ENCODE measurements around the gene SPDEF.

The SPDEF gene

DNA sequence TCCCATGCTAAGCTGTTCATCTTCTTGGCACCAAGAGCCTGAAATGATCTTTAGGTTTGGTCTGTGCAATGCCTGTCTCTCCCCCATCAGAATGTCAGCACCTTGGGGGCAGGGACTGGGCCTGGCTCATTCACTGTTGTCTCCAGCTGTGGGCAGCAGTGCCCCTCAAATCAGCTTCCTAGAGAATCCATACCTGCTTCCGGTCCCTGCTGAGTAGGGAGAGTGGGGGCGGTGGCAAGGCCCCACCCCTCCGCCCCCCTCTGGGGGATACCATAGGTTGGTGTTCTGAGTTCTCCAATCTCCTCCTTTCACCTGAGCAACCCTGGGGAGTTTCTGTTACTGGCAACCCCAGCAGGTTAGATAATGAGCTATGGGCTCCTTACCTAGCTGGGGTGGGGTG is 19.2 kb upstream of the SPDEF start:
- Histone ChIP-seq H3K9ac (ENCODE audit: low read depth, low read length) (no peak overlapping the region), H3K36me3 (ENCODE audit: insufficient read depth, low read length) (no peaks in the 10 kb centered on the region), H3K4me1 (ENCODE audit: insufficient read depth, low read length) (peaks cover 9% of the 10 kb centered on the region; the same call in 1 of the 2 replicates), H3K9me3 (ENCODE audit: control insufficient read depth, insufficient read depth, low read length) (no peaks in the 10 kb centered on the region)

DNA sequence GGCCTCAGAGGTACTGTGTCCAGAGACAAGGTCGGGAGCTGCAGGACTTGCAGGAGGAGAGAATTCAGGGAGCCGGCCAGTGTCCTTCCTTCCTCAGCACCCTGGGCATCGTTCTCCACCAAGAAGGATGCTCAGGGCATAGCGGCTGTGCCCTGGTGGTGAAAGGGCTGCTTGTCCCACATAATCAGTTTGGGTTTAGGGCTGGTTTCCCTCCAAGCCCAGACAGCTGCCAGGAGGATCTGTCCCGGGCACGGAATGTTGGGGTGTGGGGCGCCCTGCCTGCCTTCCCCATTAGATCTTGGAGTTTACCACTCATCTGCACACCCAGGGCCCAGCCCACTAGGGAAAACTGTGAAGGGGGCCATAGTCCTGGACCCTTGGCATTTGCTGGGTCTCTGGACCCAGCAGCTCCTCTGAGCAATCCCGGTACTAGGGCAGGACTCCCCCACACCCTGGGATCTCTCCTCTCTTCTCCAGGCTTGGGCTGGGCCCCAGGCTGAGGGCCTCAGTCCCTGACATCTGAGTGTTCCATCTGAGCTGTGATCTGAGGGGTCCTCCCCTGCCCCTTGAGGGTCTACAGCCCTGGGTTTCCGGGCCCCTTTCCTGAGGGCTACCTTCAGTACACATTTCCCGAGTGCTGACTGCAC is 18.6 kb upstream of the SPDEF start:
- Histone ChIP-seq H3K9me3 (ENCODE audit: control insufficient read depth, insufficient read depth, low read length) (no peaks in the 10 kb centered on the region), H3K36me3 (ENCODE audit: insufficient read depth, low read length) (no peaks in the 10 kb centered on the region), H3K9ac (ENCODE audit: low read depth, low read length) (no peak overlapping the region), H3K4me1 (ENCODE audit: insufficient read depth, low read length) (peaks cover 9% of the 10 kb centered on the region; the same call in 1 of the 2 replicates)

DNA sequence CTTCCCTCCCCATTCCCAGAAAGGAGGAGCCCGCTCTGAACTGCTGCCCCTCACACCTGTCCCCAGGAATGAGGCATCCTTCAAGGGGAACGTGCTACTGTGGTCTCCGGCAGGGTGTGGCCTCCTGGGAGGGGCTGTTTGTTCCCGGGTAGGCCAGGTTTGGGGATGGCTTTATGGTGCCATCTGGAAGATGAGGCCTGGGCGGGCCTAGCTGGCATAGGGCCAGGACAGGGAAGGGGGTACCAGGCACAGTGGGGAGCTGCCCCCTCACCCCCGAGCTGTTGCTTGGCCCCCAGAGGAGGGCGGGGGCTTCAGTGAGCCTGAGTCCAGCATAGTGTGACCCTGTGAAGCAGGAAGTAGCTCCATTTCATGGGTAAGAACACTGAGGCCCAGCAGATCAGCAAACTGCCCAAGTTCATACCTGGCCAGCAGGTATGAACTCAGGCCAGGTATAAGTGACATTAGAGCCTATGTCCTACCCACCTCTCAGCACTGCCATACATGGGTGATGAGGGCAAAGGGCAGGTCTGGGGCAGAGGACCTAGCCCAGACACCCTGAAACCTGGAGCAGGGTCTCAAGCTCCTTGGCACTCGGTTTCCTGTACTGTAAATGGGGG is 17.5 kb upstream of the SPDEF start:
- Histone ChIP-seq H3K4me1 (ENCODE audit: insufficient read depth, low read length) (peaks cover 13% of the 10 kb centered on the region; the same call in 1 of the 2 replicates), H3K9me3 (ENCODE audit: control insufficient read depth, insufficient read depth, low read length) (no peaks in the 10 kb centered on the region), H3K9ac (ENCODE audit: low read depth, low read length) (no peak overlapping the region)

DNA sequence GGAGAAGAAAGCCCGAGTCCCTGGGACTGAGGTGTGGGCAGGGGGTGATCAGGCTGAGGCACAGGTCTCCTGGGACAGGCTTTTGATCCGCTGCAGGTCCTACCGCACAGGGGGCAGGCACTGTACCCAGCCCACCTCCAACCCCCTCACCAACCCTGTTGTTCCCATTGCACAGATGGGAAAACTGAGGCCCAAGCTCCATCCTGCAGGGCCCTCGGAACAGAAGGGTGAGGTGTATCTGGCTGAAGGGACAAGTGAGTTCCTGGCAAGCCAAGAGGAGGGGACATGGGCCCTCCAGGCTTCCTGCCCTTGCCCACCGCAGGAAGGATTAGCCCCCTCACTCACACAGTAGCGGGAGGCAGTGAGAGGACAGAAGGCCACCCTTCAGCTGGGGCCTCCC is 16.5 kb upstream of the SPDEF start:
- no peaks in the 10 kb centered on the region for H3K9me3 ChIP-seq (ENCODE audit: control insufficient read depth, insufficient read depth, low read length)
- H3K9ac ChIP-seq (ENCODE audit: low read depth, low read length): no peak overlapping the region
- peaks cover 17% of the 10 kb centered on the region; the same call in 1 of the 2 replicates for H3K4me1 ChIP-seq (ENCODE audit: insufficient read depth, low read length)
- no peaks in the 10 kb centered on the region for H3K36me3 ChIP-seq (ENCODE audit: insufficient read depth, low read length)

More for the DNA sequence above, 17.5 kb upstream of the SPDEF start:
- no peaks in the 10 kb centered on the region for H3K36me3 ChIP-seq (ENCODE audit: insufficient read depth, low read length)

DNA sequence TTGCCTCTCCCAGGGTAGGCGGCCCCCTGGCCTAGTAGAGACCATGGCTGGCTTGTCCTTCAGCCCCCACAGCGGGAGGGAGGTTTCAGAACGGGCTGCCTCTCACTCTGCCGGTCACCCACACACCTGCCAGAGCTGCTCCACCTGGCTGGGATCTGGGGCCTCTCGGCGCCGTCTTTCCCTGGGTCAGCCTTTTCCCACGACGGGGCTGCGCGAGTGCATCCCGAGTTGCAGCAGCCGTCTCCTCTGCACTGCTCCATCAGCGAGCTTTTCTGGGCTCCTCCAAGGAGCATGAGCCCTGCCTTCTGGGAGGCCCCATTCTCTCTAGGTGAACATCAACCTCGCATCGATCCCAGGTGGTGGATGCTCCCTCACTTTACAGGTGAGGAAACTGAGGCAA is 15.9 kb upstream of the SPDEF start:
- Histone ChIP-seq H3K4me1 (ENCODE audit: insufficient read depth, low read length) (peaks cover 20% of the 10 kb centered on the region; the same call in 1 of the 2 replicates), H3K36me3 (ENCODE audit: insufficient read depth, low read length) (no peaks in the 10 kb centered on the region), H3K9ac (ENCODE audit: low read depth, low read length) (no peak overlapping the region), H3K9me3 (ENCODE audit: control insufficient read depth, insufficient read depth, low read length) (no peaks in the 10 kb centered on the region)

DNA sequence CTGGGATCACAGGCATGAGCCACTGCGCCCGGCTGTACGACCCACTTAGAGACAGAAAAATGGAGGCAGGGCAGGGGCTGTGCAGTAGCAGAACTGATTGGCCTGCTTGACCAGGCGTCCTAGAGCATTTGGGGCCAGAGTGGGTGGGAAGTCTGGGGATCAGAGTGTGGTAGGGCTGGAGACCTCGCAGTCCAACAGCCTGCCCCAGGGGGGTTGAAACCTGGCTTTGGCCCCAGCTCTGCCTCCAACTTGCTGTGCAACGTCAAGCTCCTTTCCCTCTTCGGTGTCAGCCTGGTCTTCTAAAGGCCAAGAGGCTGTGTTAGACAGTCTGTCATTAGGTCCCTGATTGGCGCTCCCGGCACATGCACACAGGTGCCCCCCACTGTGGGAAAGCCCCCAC is 15.3 kb upstream of the SPDEF start:
- no peaks in the 10 kb centered on the region for H3K9me3 ChIP-seq (ENCODE audit: control insufficient read depth, insufficient read depth, low read length)
- H3K9ac ChIP-seq (ENCODE audit: low read depth, low read length): no peak overlapping the region
- H3K4me1 ChIP-seq (ENCODE audit: insufficient read depth, low read length): peaks cover 20% of the 10 kb centered on the region; the same call in 1 of the 2 replicates
- no peaks in the 10 kb centered on the region for H3K36me3 ChIP-seq (ENCODE audit: insufficient read depth, low read length)

DNA sequence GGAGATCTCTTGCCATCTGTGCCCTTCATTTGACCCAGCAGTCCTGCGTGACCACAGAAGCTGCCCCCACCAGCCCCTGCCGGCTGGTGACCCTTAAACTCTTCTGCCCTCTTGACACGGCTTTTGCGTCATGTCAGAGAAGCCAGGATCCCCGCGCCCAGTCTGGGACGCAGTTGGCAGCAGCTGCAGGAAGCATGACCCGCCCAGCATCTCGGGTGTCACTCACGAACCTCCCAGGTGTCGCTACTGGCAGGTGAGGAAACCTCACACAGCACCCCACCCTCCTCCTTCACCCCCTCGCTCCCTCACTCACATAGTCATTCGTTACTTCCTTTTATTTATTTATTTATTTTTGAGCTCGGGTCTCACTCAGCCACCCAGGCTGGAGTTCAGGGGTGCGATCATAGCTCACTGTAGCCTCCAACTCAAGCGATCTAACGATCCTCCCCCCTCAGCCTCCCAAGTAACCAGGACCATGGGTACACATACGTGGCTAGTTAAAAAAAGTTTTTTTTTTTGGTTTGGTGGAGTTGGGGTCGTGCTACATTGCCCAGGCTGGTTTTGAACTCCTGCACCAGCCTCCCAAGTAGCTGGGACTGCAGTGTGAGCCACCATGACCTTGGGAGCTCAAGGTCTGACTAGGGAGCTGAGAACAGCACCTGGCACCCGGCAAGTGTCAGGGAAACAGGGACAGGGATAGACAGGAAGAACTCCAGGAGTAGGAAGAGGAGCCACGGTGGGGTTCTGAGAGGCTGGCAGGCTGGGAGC is 14.1 kb upstream of the SPDEF start:
- no peaks in the 10 kb centered on the region for H3K36me3 ChIP-seq (ENCODE audit: insufficient read depth, low read length)
- no peaks in the 10 kb centered on the region for H3K9me3 ChIP-seq (ENCODE audit: control insufficient read depth, insufficient read depth, low read length)
- peaks cover 14% of the 10 kb centered on the region; the same call in 1 of the 2 replicates for H3K4me1 ChIP-seq (ENCODE audit: insufficient read depth, low read length)
- H3K9ac ChIP-seq (ENCODE audit: low read depth, low read length): no peak overlapping the region

DNA sequence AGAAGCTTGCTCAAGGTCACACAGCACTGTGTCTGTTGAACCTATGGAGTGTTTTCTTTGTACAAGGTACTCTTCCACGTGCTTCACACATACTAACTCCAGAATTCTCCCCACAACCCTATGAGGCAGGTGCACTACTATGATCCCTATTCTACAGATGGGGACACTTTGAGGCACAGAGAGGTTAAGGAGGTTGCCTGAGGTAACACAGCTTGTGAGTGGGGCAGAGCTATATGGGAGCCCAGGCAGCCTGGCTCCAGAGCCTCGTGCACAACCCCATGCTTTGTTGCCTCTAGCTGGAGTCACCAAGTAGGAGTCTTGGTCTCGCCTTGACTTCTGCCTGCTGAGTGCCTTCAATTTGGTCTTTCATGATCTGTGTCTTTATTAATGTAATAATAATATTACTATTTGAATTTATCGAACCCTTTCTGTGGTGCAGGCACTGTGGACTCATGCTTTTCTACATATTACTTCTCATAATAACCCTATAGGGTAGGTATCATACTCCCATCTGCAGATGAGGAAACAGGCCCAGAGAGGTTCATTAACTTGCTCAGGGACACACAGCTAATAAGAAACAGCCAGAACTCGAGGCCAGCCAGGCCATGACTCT is 13.3 kb upstream of the SPDEF start:
- Histone ChIP-seq H3K36me3 (ENCODE audit: insufficient read depth, low read length) (no peaks in the 10 kb centered on the region), H3K9ac (ENCODE audit: low read depth, low read length) (no peak overlapping the region), H3K9me3 (ENCODE audit: control insufficient read depth, insufficient read depth, low read length) (no peaks in the 10 kb centered on the region), H3K4me1 (ENCODE audit: insufficient read depth, low read length) (peaks cover 11% of the 10 kb centered on the region; the same call in 1 of the 2 replicates)

DNA sequence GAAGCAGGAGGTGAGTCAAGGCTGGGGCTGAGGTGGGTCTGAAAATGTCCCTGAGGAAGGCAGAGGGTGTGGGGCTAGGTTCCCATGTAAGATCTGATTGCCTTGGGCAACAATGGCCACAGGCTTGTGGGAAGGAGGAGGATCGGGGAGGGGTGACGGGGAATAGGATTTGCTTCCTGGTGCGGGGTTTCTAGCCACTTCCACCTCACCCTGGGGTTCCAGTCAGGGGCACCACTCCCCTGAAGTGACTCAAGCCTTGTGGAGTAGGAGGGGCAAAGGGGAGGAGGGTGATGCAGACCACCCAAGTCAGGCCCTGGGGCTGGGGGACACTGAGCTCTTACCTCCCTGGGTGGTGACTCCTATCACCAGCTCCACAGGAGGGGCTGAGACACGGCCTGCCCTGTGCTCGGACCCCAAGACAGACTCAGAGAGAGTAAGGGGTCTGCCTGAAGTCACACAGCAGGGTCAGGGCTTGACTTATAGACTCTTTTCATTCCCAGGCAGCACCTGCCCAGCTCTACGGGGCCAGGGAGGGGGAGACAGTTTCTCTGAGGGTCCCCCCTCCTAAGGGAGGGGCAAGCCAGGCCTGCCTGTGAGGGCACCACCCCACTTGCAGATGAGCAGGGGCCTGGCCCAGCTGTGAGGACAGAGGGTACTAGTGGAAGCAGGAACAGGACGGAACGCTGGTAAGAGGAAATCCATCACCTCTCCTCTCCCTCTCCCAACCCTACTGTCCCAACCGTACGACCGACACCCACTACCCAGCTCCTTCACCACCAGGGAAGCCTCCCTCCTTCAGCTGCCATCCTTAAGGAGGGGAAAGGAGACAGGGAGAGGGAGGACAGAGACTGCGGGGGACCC is 12.4 kb upstream of the SPDEF start:
- H3K9ac ChIP-seq (ENCODE audit: low read depth, low read length): no peak overlapping the region
- no peaks in the 10 kb centered on the region for H3K9me3 ChIP-seq (ENCODE audit: control insufficient read depth, insufficient read depth, low read length)
- H3K4me1 ChIP-seq (ENCODE audit: insufficient read depth, low read length): peaks cover 11% of the 10 kb centered on the region; the same call in 1 of the 2 replicates
- no peaks in the 10 kb centered on the region for H3K36me3 ChIP-seq (ENCODE audit: insufficient read depth, low read length)

DNA sequence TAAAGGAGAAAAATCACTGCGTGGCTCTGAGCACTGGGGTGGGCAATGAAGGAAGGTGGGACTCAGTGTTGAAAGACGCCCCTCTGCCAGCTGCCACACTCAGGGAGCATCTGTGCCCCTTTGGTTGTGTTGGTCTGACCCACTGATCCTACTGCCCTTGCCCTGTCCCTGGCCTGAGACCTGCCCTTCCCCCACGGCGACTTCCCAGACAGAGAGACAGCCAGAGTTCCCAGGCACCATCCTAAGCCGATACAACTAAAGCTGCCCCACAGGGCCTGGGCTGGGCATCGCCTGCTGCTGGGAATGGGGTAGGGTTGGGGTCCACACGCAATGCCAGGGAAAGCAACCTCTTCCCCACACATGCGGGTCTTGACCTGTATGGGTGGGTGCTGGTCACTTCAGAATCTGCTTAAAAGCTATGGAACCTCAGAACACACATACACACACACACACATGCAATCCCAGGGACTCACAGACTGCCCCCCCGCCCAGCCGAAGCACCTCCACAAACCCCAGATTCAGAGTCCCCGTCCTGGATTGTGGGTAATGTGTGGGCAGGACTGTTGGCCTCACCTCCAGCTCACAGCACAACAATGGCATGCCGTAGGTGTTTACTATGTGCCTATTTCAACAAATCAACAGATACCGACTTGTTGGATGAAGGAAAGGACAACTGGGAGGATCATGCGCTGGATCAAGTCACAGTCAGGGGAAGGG is 10.9 kb upstream of the SPDEF start:
- Histone ChIP-seq H3K9ac (ENCODE audit: low read depth, low read length) (no peak overlapping the region), H3K9me3 (ENCODE audit: control insufficient read depth, insufficient read depth, low read length) (no peaks in the 10 kb centered on the region), H3K4me1 (ENCODE audit: insufficient read depth, low read length) (peaks cover 11% of the 10 kb centered on the region; the same call in 1 of the 2 replicates)

DNA sequence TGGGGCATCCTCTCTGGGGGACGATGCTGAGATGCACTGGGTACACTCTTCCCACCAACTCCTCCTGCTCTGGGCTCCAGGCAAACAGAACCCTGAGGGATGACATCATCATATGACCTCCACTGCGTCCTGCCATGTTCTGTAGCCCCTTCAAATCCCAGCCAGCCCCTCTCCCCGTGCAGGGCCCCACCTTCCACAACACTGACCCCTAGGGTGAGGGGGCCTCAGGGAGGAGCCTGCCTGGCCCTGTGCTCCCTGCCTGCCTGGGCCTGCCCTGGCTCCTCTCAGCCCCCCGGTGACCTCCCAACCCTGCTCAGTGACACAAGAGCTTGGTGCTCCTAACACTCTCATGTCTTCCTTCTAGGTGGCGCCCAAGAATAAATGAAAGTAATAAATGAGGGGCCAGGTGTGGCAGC is 9.6 kb upstream of the SPDEF start:
- no peak overlapping the region for H3K9ac ChIP-seq (ENCODE audit: low read depth, low read length)
- no peaks in the 10 kb centered on the region for H3K9me3 ChIP-seq (ENCODE audit: control insufficient read depth, insufficient read depth, low read length)
- H3K4me1 ChIP-seq (ENCODE audit: insufficient read depth, low read length): peaks cover 15% of the 10 kb centered on the region; the same call in 1 of the 2 replicates
- no peaks in the 10 kb centered on the region for H3K36me3 ChIP-seq (ENCODE audit: insufficient read depth, low read length)

More for the DNA sequence above, 10.9 kb upstream of the SPDEF start:
- H3K36me3 ChIP-seq (ENCODE audit: insufficient read depth, low read length): no peaks in the 10 kb centered on the region

DNA sequence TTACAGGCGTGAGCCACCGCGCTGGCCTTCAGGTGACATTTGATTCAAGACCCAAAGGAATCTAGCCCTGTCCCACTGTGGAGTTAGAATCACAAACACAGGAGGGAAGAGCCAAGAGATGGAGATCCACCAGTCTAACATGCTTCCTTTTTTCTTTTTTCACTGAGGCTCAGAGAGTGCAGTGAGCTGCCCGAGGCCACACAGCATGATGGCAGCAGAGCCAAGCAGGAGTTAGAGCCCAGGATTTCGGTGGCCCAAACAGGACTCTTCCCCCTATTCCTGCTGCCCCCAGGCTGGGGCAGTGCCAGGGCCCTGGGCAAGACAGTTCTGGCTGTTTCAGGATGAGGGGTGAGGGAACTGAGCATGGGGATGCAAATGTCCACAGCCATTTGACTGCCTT is 8.1 kb upstream of the SPDEF start:
- Histone ChIP-seq H3K4me1 (ENCODE audit: insufficient read depth, low read length) (peaks cover 28% of the 10 kb centered on the region; the same call in 1 of the 2 replicates), H3K9ac (ENCODE audit: low read depth, low read length) (no peak overlapping the region), H3K36me3 (ENCODE audit: insufficient read depth, low read length) (no peaks in the 10 kb centered on the region), H3K9me3 (ENCODE audit: control insufficient read depth, insufficient read depth, low read length) (no peaks in the 10 kb centered on the region)

DNA sequence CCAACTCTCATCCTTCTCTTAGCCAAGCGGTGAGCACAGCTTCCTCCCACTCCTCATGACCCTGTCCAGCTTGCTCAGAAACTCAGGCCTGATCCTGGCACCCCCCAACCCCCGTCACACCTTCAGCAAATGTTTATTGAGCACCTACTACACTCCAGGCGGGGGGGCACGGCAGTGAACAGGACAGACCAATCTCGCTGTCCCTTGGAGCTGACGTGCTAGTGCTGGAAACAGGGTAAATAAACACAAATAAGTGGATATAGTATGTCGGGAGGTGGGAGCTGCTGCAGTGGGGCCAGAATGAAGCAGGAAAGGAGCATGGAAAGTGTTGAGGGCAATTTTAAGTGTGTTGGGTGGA is 7.4 kb upstream of the SPDEF start:
- no peak overlapping the region for H3K9ac ChIP-seq (ENCODE audit: low read depth, low read length)
- H3K4me1 ChIP-seq (ENCODE audit: insufficient read depth, low read length): peaks cover 22% of the 10 kb centered on the region; the same call in 1 of the 2 replicates
- no peaks in the 10 kb centered on the region for H3K9me3 ChIP-seq (ENCODE audit: control insufficient read depth, insufficient read depth, low read length)
- no peaks in the 10 kb centered on the region for H3K36me3 ChIP-seq (ENCODE audit: insufficient read depth, low read length)

Measured in ES-I3 (cell line).